Measurements from ENCODE around the gene NRXN3. TPM values are rescaled to one million over a fixed set of nuclear protein-coding genes. Genes with fewer than 3 reads are reported as not detected.

The NRXN3 gene
- total RNA-seq, 1 experiment from 2014 or later: not detected

GRCh38 chr14:78197051-78197450, 26.9 kb downstream of the NRXN3 start:
- ChIA-PET CTCF (no interaction called here), RAD21 (ENCODE audit: low non-redundant PET in 1 of 2, low total read pairs in 2 of 2, uncharacterized antibody in 2 of 2, unreplicated experiment in 2 of 2) (no interaction called here), POLR2A (no interaction called here)
- Histone ChIP-seq H3K4me3 (replicated peaks in 1 of 2; ENCODE audit: low read depth in 1 of 2, low read length in 2 of 2) (no peak overlapping the region), H3K79me2 (ENCODE audit: insufficient read depth, low read length) (no peaks in the 10 kb centered on the region), H3K27ac (ENCODE audit: low read depth, low read length) (no peak overlapping the region), H3K4me1 (ENCODE audit: control insufficient read depth in 1 of 2, insufficient read depth in 2 of 2, low read length in 2 of 2) (no peaks in the 10 kb centered on the region), H3K9ac (ENCODE audit: low read length) (no peak overlapping the region), H3K27me3 (ENCODE audit: insufficient read depth, low read length) (peaks cover 8% of the 10 kb centered on the region; the same call in 1 of the 2 replicates), H3K9me2 (ENCODE audit: insufficient read depth) (no peaks in the 10 kb centered on the region), H3K9me3 (ENCODE audit: control insufficient read depth in 1 of 2, insufficient read depth in 1 of 2, low read depth in 1 of 2, low read length in 2 of 2) (no peaks in the 10 kb centered on the region), H3K36me3 (ENCODE audit: control insufficient read depth in 1 of 2, insufficient read depth in 2 of 2, low read length in 2 of 2) (no peaks in the 10 kb centered on the region), H2AFZ (ENCODE audit: low read depth, low read length, poor library complexity, severe bottlenecking) (no peak overlapping the region), H4K20me1 (ENCODE audit: insufficient read depth) (no peaks in the 10 kb centered on the region), H3K4me2 (ENCODE audit: low read length) (no peak overlapping the region)
- intact Hi-C loops (cut with micrococcal nuclease): no loop called here
- ATAC-seq (no peak), DNase-seq (ENCODE audit: low read depth, low spot score) (no peak)
- TF ChIP-seq CBX3 (IDR thresholded peaks at IDR 0.05; ENCODE audit: low read depth): no peak
- no TSS peak for BruUV-seq (replicated peaks)

- intact Hi-C loops (cut with micrococcal nuclease): no loop called here
- H3K27ac ChIP-seq (ENCODE audit: low read depth, low read length): no peak overlapping the region
- no peak overlapping the region for H3K4me2 ChIP-seq (ENCODE audit: low read length)
- POLR2A ChIA-PET: no interaction called here
- no peaks in the 10 kb centered on the region for H3K79me2 ChIP-seq (ENCODE audit: insufficient read depth, low read length)
- no peaks in the 10 kb centered on the region for H3K9me3 ChIP-seq (ENCODE audit: control insufficient read depth in 1 of 2, insufficient read depth in 1 of 2, low read depth in 1 of 2, low read length in 2 of 2)
- no peak overlapping the region for H2AFZ ChIP-seq (ENCODE audit: low read depth, low read length, poor library complexity, severe bottlenecking)
- 0 out of 2 replicates have a peak, but pooled peaks cover 3% of the 10 kb centered on the region for H3K27me3 ChIP-seq (ENCODE audit: insufficient read depth, low read length)
- no peaks in the 10 kb centered on the region for H3K9me2 ChIP-seq (ENCODE audit: insufficient read depth)
- no peak for DNase-seq (ENCODE audit: low read depth, low spot score)
- no peak for ATAC-seq
- H3K9ac ChIP-seq (ENCODE audit: low read length): no peak overlapping the region
- CTCF ChIA-PET: no interaction called here
- H3K4me3 ChIP-seq (replicated peaks in 1 of 2; ENCODE audit: low read depth in 1 of 2, low read length in 2 of 2): no peak overlapping the region
- H3K36me3 ChIP-seq (ENCODE audit: control insufficient read depth in 1 of 2, insufficient read depth in 2 of 2, low read length in 2 of 2): no peaks in the 10 kb centered on the region
- RAD21 ChIA-PET (ENCODE audit: low non-redundant PET in 1 of 2, low total read pairs in 2 of 2, uncharacterized antibody in 2 of 2, unreplicated experiment in 2 of 2): no interaction called here
- no peaks in the 10 kb centered on the region for H4K20me1 ChIP-seq (ENCODE audit: insufficient read depth)
- BruUV-seq (replicated peaks): no TSS peak
- H3K4me1 ChIP-seq (ENCODE audit: control insufficient read depth in 1 of 2, insufficient read depth in 2 of 2, low read length in 2 of 2): no peaks in the 10 kb centered on the region
- TF ChIP-seq, protein P1, sequence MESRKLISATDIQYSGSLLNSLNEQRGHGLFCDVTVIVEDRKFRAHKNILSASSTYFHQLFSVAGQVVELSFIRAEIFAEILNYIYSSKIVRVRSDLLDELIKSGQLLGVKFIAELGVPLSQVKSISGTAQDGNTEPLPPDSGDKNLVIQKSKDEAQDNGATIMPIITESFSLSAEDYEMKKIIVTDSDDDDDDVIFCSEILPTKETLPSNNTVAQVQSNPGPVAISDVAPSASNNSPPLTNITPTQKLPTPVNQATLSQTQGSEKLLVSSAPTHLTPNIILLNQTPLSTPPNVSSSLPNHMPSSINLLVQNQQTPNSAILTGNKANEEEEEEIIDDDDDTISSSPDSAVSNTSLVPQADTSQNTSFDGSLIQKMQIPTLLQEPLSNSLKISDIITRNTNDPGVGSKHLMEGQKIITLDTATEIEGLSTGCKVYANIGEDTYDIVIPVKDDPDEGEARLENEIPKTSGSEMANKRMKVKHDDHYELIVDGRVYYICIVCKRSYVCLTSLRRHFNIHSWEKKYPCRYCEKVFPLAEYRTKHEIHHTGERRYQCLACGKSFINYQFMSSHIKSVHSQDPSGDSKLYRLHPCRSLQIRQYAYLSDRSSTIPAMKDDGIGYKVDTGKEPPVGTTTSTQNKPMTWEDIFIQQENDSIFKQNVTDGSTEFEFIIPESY (IDR thresholded peaks at IDR 0.05; ENCODE audit: extremely low read depth, insufficient replicate concordance, low read length): no peak
- TF ChIP-seq SRF (IDR thresholded peaks at IDR 0.05; ENCODE audit: low read depth) (no peak), EZH2 (IDR thresholded peaks at IDR 0.05) (no peak), POLR2AphosphoS5 (IDR thresholded peaks at IDR 0.05; ENCODE audit: low read depth, low read length) (no peak)
These were observed 32.0 kb downstream of the NRXN3 start for GRCh38 chr14:78202163-78202562.

Data from HCT116 (cell line).